ENCODE results near the gene CCDC74B.
"Not testable (repeated sequence)": the region's sequence is repeated elsewhere in the genome, so short reads cannot be mapped to it uniquely, and the experiment has no call there.

Gene CCDC74B

DNA sequence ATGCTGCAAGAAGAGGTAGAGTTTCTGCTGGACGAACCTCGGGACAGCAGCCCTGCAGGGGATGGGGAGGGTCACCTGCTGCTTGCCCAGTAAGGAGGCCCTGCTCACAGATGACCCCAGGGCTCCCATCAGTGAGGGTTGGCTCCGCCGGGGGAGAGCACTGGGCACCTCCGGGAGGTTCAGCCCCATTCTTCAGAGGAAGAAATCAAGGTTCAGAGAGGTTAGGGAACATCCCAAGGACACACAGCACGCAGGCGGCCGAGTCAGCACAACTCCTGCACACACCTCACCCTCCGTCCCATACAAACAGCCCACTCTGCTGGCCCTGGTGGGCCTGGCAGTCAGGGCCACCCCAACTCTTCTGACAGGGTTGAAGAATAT, 11.7 kb upstream of the CCDC74B start:
- TF ChIP-seq, protein P1, sequence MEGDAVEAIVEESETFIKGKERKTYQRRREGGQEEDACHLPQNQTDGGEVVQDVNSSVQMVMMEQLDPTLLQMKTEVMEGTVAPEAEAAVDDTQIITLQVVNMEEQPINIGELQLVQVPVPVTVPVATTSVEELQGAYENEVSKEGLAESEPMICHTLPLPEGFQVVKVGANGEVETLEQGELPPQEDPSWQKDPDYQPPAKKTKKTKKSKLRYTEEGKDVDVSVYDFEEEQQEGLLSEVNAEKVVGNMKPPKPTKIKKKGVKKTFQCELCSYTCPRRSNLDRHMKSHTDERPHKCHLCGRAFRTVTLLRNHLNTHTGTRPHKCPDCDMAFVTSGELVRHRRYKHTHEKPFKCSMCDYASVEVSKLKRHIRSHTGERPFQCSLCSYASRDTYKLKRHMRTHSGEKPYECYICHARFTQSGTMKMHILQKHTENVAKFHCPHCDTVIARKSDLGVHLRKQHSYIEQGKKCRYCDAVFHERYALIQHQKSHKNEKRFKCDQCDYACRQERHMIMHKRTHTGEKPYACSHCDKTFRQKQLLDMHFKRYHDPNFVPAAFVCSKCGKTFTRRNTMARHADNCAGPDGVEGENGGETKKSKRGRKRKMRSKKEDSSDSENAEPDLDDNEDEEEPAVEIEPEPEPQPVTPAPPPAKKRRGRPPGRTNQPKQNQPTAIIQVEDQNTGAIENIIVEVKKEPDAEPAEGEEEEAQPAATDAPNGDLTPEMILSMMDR (IDR thresholded peaks at IDR 0.05): no peak
- Mint-ChIP-seq H3K4me3 (no peak overlapping the region), H3K9me3 (no peaks in the 10 kb centered on the region), H3K27me3 (ENCODE audit: low read depth, poor library complexity) (no peaks in the 10 kb centered on the region), H3K4me1 (peaks cover 13% of the 10 kb centered on the region), H3K27ac (no peak overlapping the region), H3K36me3 (ENCODE audit: low read depth) (peaks cover 4% of the 10 kb centered on the region)
- DNase-seq: no peak

DNA sequence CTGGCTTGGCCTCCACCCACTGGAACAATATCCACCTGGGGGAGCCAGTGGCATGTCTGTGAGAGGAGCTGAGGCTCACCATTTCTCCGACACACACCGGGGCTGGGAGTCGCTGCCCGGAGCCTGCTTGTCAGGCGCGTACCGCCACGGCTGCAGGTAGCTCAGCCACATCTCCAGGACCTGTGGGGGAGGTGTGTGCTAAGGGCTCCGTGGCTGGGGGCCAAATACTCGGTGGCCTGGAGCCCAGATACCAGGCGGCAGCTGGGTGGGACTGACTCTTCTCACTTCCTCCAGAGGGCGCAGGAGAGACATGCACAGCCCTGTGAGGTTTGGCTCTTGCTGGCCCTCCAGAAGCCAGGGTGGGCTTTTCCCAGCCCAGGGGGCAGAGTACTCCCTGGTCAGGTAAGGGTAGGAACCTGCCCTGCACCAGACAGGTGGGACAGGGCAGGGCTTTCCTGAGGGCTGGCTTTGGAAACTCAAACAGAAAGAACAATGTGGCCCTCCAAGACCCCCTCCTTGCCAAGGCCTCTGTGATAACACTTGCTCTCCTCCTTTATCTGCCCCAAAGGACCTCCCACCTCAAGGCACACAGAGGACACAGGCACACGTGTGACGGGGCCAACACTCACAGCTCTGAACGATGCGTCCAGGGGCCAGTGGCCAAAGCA, 11.2 kb upstream of the CCDC74B start:
- H3K9me3 Mint-ChIP-seq; H3K4me1 Mint-ChIP-seq; H3K27me3 Mint-ChIP-seq (ENCODE audit: low read depth, poor library complexity); H3K27ac Mint-ChIP-seq; H3K4me3 Mint-ChIP-seq; H3K36me3 Mint-ChIP-seq (ENCODE audit: low read depth): not testable (repeated sequence)
- DNase-seq: peak; percentile 44
- TF ChIP-seq, protein P1 (IDR thresholded peaks at IDR 0.05): peak; percentile 47

DNA sequence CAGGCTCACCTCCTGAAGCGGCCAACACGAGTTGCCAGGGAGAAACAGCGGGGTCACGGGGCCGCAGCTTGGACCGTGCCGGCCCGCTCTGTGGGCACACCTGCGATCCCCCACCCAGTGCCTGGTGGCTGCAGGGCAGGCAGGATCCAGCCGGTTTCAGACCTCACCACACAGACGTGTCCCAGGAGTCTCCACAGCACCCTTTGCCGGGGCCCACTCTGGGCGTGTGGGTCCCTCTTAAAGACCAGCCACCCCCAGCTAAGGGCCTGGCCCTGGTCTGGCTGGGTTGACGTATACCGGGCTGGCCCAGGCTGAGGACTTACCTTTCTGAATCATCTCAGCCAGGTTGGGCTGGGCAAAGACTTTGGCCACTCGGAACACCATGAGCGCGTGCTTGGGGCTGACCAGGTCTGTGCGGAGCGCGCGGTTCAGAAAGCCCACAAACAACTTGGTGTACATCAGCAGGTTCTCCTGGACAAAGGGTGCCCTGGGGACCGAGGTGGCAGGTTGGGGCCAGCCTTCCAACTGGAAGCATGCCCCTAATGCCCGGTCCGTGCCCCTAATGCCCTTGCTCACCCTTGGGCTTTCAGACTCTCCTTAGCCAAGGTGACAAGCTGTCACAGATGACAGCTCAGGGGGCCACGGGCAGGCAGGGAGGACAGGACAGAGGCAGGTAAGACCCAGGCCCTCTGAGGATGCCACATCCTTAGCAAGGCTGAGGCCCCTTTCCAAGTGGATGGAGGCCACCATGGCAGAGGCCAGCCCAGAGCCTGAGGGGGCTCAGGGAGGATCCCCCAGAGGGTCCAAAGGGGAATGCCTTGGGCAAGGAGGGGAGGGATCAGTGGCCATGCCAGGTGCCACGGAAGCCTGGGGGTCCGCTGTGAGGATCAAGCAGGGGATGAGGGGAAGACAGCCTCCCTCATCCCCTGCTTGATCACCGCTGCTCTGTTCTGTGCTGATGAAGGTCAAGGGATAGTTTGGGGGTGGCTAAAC, 10.2 kb upstream of the CCDC74B start:
- H3K27ac Mint-ChIP-seq: no peak overlapping the region
- no peaks in the 10 kb centered on the region for H3K9me3 Mint-ChIP-seq
- TF ChIP-seq, protein P1 (IDR thresholded peaks at IDR 0.05): no peak
- no peak overlapping the region for H3K4me3 Mint-ChIP-seq
- H3K36me3 Mint-ChIP-seq (ENCODE audit: low read depth): peaks cover 4% of the 10 kb centered on the region
- no peak for DNase-seq
- H3K4me1 Mint-ChIP-seq: peaks cover 1% of the 10 kb centered on the region
- H3K27me3 Mint-ChIP-seq (ENCODE audit: low read depth, poor library complexity): peaks cover 2% of the 10 kb centered on the region

DNA sequence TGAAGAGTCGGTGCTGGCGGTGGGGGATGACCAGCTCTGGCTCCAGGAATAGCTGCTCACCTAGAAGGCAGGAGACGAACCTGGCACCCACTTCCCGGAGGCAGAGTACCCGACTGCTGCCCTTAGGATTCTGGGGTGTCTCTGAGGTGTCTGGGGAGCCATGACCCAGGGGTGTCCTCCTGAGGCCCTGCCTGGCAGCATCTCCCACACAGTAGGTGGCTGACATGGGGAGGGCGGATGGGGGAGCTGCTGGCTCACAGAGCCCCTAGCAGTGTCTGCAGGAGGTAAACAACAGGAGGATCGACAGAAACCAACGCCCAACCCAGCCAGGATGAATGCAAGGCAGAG, 9.5 kb upstream of the CCDC74B start:
- not testable (repeated sequence) for H3K4me3 Mint-ChIP-seq; H3K9me3 Mint-ChIP-seq; DNase-seq; H3K27me3 Mint-ChIP-seq (ENCODE audit: low read depth, poor library complexity); H3K27ac Mint-ChIP-seq; H3K4me1 Mint-ChIP-seq; H3K36me3 Mint-ChIP-seq (ENCODE audit: low read depth)

DNA sequence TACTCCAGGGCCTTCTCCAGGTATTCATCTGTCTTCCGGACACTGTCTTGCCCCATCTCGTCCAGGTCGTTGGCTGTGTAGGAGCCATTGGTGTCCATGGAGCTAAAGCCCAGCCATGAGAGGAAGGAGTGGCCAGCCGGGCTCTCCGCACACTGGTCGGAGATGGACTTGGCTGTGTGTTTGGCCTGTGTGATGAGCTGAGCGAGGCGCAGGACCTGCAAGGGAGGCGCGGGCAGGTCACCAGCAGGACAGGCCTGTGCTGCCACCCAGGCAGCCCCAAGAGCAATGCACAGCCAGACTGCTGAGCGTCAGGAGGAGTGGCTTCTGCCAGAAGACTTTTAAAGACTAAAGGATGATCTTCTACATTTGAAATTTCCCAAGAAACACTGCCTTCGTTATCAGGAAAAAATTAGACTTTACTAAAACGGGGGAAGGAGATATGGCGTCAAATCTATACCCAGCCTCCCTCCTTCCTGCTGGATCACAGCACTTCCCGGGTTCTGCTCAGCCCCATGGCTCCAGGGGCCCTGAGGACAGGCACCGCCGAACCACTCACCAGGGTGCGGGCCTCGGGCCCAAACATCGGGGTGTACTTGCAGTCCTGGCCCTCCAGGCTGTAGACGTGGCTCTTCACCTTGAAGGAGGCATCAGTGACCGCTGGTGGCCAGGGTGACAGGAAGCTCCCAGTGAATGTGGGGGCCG, 9.0 kb upstream of the CCDC74B start:
- H3K4me3 Mint-ChIP-seq: not testable (repeated sequence)

DNA sequence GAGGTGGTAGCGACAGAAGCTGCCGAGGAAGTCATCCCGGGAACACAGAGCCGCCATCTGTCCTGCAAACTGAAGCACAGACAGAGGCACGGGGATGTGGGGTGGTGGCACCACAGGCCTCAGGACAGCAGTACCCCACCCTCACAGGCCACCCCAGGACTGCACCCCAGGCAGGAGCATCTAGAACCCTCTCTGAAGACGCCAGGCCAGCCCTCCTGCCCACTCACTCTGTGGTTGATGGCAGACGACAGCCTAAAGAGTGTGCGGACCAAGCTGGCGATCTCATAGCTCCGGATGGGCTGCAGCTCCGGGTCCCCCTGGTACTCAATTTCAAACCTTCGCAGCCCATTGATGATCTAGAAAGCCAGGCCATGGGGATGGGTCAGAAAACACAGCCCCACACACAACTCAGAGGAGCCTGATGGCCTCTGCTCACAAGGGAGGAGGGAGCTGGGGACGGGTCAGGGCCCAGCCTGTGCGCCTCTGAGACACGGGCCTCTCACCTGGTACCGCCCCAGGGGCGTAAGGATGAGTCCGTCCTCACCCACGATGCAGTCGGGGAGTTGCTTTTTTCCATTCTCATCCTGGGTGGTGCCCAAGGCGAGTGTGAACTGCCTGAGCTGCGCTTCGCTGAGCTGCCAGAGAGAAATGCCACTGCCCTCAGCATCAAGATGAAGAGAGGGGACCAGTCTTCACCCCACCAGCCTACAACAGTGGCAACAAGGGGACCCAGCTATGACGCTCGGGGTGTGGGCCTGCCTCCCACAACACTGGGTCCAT, 8.1 kb upstream of the CCDC74B start:
- Mint-ChIP-seq H3K27me3 (ENCODE audit: low read depth, poor library complexity) (peaks cover 3% of the 10 kb centered on the region), H3K4me1 (peaks cover 9% of the 10 kb centered on the region), H3K36me3 (ENCODE audit: low read depth) (peaks cover 4% of the 10 kb centered on the region), H3K4me3 (no peak overlapping the region), H3K27ac (peak overlapping the region; percentile 36), H3K9me3 (no peaks in the 10 kb centered on the region)
- no peak for DNase-seq
- TF ChIP-seq, protein P1 (IDR thresholded peaks at IDR 0.05): no peak

More for the DNA sequence above, 9.0 kb upstream of the CCDC74B start:
- H3K9me3 Mint-ChIP-seq; H3K27ac Mint-ChIP-seq; H3K36me3 Mint-ChIP-seq (ENCODE audit: low read depth); H3K27me3 Mint-ChIP-seq (ENCODE audit: low read depth, poor library complexity); H3K4me1 Mint-ChIP-seq; DNase-seq: not testable (repeated sequence)

DNA sequence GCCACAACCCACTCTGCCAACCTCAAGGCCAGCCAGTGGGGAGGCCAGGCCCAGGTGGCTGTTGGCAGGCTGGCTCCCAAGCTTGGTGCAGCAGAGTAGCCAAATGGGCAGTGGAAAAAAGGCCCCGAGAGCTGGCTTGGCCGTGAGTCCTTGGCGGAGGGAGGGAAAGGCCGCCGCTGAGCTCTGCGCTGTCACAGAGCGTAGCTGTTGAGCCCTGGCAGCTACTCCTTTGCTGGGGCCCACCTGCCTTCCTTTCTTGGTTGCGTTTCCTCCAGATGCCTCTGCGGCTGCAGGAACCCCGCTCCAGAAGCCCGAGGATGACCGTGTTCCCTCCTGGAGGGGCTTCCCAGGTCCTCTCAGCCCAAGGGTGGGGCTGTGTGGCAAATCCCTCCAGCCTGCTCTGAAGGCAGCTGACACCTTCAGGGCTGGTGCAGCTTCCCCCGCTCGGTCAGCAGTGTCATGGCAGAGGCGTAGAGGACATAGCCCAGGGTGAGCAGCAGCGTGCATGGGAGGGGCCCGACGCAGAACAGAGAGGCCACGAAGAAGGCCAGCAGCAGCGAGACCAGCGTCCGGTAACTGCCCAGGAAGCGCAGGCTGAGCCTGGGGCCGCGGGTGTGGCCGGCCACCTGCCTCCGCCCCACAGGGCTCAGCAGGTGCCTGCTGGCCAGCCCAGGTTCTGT, 7.4 kb upstream of the CCDC74B start:
- H3K4me1 Mint-ChIP-seq: peaks cover 16% of the 10 kb centered on the region
- not testable (repeated sequence) for H3K4me3 Mint-ChIP-seq; H3K36me3 Mint-ChIP-seq (ENCODE audit: low read depth); H3K27ac Mint-ChIP-seq; DNase-seq; H3K27me3 Mint-ChIP-seq (ENCODE audit: low read depth, poor library complexity); H3K9me3 Mint-ChIP-seq

DNA sequence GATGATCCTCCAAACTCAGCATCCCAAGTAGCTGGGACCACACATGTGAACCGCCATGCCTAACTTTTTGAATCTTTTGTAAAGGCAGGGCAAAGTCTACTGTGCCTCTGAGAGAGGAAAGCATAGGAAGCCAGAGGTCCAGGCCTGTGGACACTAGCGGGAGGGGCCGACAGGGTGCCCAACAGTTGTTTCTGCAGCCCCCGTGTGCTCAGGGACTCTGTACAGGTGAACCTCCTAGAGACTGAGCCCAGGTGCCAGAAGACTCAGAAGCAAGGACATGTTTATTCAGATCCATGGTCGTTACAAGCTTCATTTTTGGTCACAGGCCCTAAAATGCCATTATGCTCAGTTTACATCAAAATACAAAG, 6.2 kb upstream of the CCDC74B start:
- peaks cover 22% of the 10 kb centered on the region for H3K4me1 Mint-ChIP-seq
- H3K4me3 Mint-ChIP-seq; DNase-seq; H3K27ac Mint-ChIP-seq; H3K36me3 Mint-ChIP-seq (ENCODE audit: low read depth); H3K27me3 Mint-ChIP-seq (ENCODE audit: low read depth, poor library complexity); H3K9me3 Mint-ChIP-seq: not testable (repeated sequence)

Data from nephron progenitor cell (in vitro differentiated cells).